NB4 (cell line): Measurements from ENCODE around the gene PSMB3.

Source experiments
- MYC ChIP-seq: IDR thresholded peaks from 2 replicates; pipeline ENCODE4 v1.6.1; 2011; ENCODE audit warnings: low read depth, low read length
- POLR2A ChIP-seq: IDR thresholded peaks from 2 replicates; pipeline ENCODE4 v1.6.1; 2011; ENCODE audit warnings: mild to moderate bottlenecking; ENCODE audit not compliant: insufficient read length; ENCODE audit errors: extremely low read depth
- TF ChIP-seq, protein P1 (sequence below): IDR thresholded peaks from one replicate; pipeline ENCODE4 v1.5.1; 2012; ENCODE audit warnings: low read depth, low read length

DNA sequence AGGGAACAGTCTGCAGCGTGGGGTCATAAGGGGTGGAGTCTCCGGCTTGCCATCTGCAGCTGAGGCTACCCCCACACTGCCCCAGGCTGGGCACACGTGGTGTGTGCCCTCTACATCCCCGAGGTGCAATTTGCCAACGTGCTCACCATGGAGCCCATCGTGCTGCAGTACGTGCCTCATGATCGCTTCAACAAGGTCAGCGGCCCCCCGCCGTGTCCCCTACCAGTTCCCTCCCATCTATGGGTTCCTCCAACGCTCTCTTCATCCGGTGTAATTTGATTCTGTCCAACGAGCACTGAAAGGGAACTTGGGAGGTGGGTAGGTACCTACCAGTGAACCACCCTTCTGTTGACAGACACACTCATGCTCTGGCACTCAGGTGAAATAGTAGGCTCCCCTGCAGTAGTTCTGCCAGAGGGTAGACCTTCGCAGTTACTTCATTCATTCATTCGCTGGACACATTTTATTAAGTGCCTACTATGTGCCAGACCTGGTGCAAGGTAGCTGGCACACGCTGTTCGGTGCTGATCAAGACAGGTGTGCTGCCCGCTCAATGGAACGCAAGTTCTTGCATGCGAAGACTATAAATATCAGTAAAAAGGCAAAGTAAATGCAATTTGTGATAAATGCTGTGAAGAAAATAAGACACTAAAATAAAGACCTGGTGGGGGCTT lies 44.7 kb upstream of the PSMB3 start:
- TF ChIP-seq POLR2A (no peak), MYC (no peak)
- TF ChIP-seq, protein P1, sequence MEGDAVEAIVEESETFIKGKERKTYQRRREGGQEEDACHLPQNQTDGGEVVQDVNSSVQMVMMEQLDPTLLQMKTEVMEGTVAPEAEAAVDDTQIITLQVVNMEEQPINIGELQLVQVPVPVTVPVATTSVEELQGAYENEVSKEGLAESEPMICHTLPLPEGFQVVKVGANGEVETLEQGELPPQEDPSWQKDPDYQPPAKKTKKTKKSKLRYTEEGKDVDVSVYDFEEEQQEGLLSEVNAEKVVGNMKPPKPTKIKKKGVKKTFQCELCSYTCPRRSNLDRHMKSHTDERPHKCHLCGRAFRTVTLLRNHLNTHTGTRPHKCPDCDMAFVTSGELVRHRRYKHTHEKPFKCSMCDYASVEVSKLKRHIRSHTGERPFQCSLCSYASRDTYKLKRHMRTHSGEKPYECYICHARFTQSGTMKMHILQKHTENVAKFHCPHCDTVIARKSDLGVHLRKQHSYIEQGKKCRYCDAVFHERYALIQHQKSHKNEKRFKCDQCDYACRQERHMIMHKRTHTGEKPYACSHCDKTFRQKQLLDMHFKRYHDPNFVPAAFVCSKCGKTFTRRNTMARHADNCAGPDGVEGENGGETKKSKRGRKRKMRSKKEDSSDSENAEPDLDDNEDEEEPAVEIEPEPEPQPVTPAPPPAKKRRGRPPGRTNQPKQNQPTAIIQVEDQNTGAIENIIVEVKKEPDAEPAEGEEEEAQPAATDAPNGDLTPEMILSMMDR: no peak
